IPS-15b (cell line): Measurements from ENCODE around the gene SMIM34.
"Not testable (repeated sequence)": the region's sequence is repeated elsewhere in the genome, so short reads cannot be mapped to it uniquely, and the experiment has no call there.

Experiments
- H3K27me3 ChIP-seq: one replicate; pipeline ENCODE4 v1.6.1; 2013; ENCODE audit warnings: low read length; ENCODE audit not compliant: control insufficient read depth, insufficient read depth
- H3K36me3 ChIP-seq: one replicate; pipeline ENCODE4 v1.6.1; 2013; ENCODE audit warnings: low read length; ENCODE audit not compliant: control insufficient read depth, insufficient read depth
- H3K4me1 ChIP-seq: one replicate; pipeline ENCODE4 v1.6.1; 2013; ENCODE audit warnings: mild to moderate bottlenecking, low read length; ENCODE audit not compliant: control insufficient read depth, insufficient read depth
- H3K4me3 ChIP-seq: one replicate; pipeline ENCODE4 v1.5.1; 2013; ENCODE audit warnings: low read depth, low read length
- H3K9ac ChIP-seq: one replicate; pipeline ENCODE4 v1.6.1; 2013; ENCODE audit warnings: low read depth, mild to moderate bottlenecking, low read length
- H3K9me3 ChIP-seq: one replicate; pipeline ENCODE4 v1.6.1; 2013; ENCODE audit warnings: mild to moderate bottlenecking, low read length; ENCODE audit not compliant: control insufficient read depth, insufficient read depth

The SMIM34 gene

GRCh38 chr21:34423805-34424204, at the start of gene SMIM34:
Gene SMIM34 (minus strand): TSS chr21:34423951. CDS start chr21:34423839, 112 bp downstream.
- H3K36me3 ChIP-seq, H3K4me3 ChIP-seq, H3K27me3 ChIP-seq, H3K4me1 ChIP-seq, H3K9ac ChIP-seq, H3K9me3 ChIP-seq: not testable (repeated sequence)

- H3K4me3 ChIP-seq, H3K36me3 ChIP-seq, H3K27me3 ChIP-seq, H3K9me3 ChIP-seq, H3K9ac ChIP-seq, H3K4me1 ChIP-seq: not testable (repeated sequence)
Observed at GRCh38 chr21:34467333-34467732, 43.6 kb upstream of the SMIM34 start.

GRCh38 chr21:34459426-34459825, 35.7 kb upstream of the SMIM34 start:
- not testable (repeated sequence) for H3K27me3 ChIP-seq, H3K36me3 ChIP-seq, H3K9me3 ChIP-seq, H3K9ac ChIP-seq, H3K4me3 ChIP-seq, H3K4me1 ChIP-seq

GRCh38 chr21:34458266-34458665, 34.5 kb upstream of the SMIM34 start:
- H3K36me3 ChIP-seq, H3K27me3 ChIP-seq: not testable (repeated sequence)

GRCh38 chr21:34456180-34456579, 32.4 kb upstream of the SMIM34 start:
- not testable (repeated sequence) for H3K36me3 ChIP-seq, H3K9ac ChIP-seq, H3K4me1 ChIP-seq, H3K27me3 ChIP-seq, H3K4me3 ChIP-seq, H3K9me3 ChIP-seq

More at GRCh38 chr21:34458266-34458665, 34.5 kb upstream of the SMIM34 start:
- H3K4me1 ChIP-seq, H3K9ac ChIP-seq, H3K9me3 ChIP-seq, H3K4me3 ChIP-seq: not testable (repeated sequence)

- not testable (repeated sequence) for H3K4me3 ChIP-seq, H3K9ac ChIP-seq, H3K4me1 ChIP-seq, H3K36me3 ChIP-seq, H3K9me3 ChIP-seq, H3K27me3 ChIP-seq
Observed at GRCh38 chr21:34455628-34456027, 31.9 kb upstream of the SMIM34 start.

GRCh38 chr21:34447018-34447417, 23.3 kb upstream of the SMIM34 start:
- H3K9ac ChIP-seq, H3K4me1 ChIP-seq, H3K4me3 ChIP-seq, H3K27me3 ChIP-seq, H3K9me3 ChIP-seq, H3K36me3 ChIP-seq: not testable (repeated sequence)

- H3K9me3 ChIP-seq, H3K27me3 ChIP-seq, H3K36me3 ChIP-seq, H3K9ac ChIP-seq, H3K4me1 ChIP-seq, H3K4me3 ChIP-seq: not testable (repeated sequence)
Observed at GRCh38 chr21:34443486-34443885, 19.7 kb upstream of the SMIM34 start.

- H3K9me3 ChIP-seq, H3K36me3 ChIP-seq, H3K9ac ChIP-seq, H3K4me3 ChIP-seq, H3K4me1 ChIP-seq, H3K27me3 ChIP-seq: not testable (repeated sequence)
Observed at GRCh38 chr21:34429710-34430109, 6.0 kb upstream of the SMIM34 start.

GRCh38 chr21:34428441-34428840, 4.7 kb upstream of the SMIM34 start:
- not testable (repeated sequence) for H3K9ac ChIP-seq, H3K4me1 ChIP-seq, H3K9me3 ChIP-seq, H3K27me3 ChIP-seq, H3K36me3 ChIP-seq, H3K4me3 ChIP-seq

GRCh38 chr21:34427339-34427738, 3.6 kb upstream of the SMIM34 start:
- H3K9ac ChIP-seq, H3K36me3 ChIP-seq, H3K9me3 ChIP-seq, H3K27me3 ChIP-seq, H3K4me3 ChIP-seq, H3K4me1 ChIP-seq: not testable (repeated sequence)

- H3K4me3 ChIP-seq, H3K27me3 ChIP-seq, H3K4me1 ChIP-seq, H3K9me3 ChIP-seq, H3K9ac ChIP-seq, H3K36me3 ChIP-seq: not testable (repeated sequence)
Observed at GRCh38 chr21:34417448-34418077, 6.2 kb downstream of the SMIM34 start.

- not testable (repeated sequence) for H3K4me1 ChIP-seq, H3K9ac ChIP-seq, H3K36me3 ChIP-seq, H3K4me3 ChIP-seq, H3K27me3 ChIP-seq, H3K9me3 ChIP-seq
Observed at GRCh38 chr21:34407294-34407693, 16.5 kb downstream of the SMIM34 start.
